ENCODE data around the gene SOCS6. TPM values are rescaled to one million over a fixed set of nuclear protein-coding genes. Genes with fewer than 3 reads are reported as not detected.

Gene SOCS6
- total and polyA plus RNA-seq, 2 experiments from 2014 or later, result 31.7 to 43.7 TPM

DNA sequence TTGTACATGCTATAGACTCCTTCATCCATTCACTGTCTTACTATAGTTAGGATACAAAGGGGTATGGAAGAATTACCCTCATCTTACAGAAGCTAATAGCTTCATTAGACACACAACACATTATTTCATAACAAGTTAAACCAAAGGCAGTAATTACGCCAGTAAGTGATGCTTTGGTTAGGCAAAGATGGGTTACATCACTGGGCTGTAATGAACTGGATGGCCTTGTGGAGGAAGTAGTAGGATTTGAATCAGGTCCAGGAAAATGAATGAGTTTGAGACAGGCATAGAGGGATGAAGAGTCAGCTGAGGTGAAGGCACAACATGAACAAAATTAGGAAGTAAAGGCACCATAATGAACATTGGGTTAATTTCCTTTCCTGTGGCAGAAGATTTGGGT is 80.1 kb downstream of the SOCS6 start:
- Histone ChIP-seq H3K9ac (no peak overlapping the region), H3K4me3 (no peak overlapping the region), H2AFZ (no peak overlapping the region), H3K4me2 (ENCODE audit: unreplicated experiment) (no peak overlapping the region), H3K27me3 (replicated peaks; ENCODE audit: insufficient read depth) (no peaks in the 10 kb centered on the region), H3K9me2 (ENCODE audit: insufficient read depth) (no peaks in the 10 kb centered on the region), H4K20me1 (ENCODE audit: insufficient read depth) (no peaks in the 10 kb centered on the region), H3K79me2 (ENCODE audit: insufficient read depth) (no peaks in the 10 kb centered on the region), H3K9me3 (ENCODE audit: low read depth) (no peaks in the 10 kb centered on the region), H3F3A (ENCODE audit: insufficient read depth) (peaks cover 43% of the 10 kb centered on the region), H3K27ac (no peak overlapping the region), H3K36me3 (ENCODE audit: low read depth) (no peaks in the 10 kb centered on the region), H3K4me1 (ENCODE audit: insufficient read depth) (peaks cover 69% of the 10 kb centered on the region)
- in situ Hi-C loops (cut with MboI), result no loop called here
- TF ChIP-seq EZH2phosphoT487 (IDR thresholded peaks at IDR 0.05; ENCODE audit: insufficient read depth, low read depth) (no peak), EZH2 (IDR thresholded peaks at IDR 0.05; ENCODE audit: insufficient read depth, poor library complexity, severe bottlenecking) (no peak)
- 76 to 98% methylated on average over 1 of the region's 1 CpG for WGBS, 2 experiments (ENCODE audit: low coverage in 1 of 2, low lambda C conversion rate in 2 of 2, missing lambda C conversion rate in 2 of 2)
- DNase-seq, result peak; percentile 52

DNA sequence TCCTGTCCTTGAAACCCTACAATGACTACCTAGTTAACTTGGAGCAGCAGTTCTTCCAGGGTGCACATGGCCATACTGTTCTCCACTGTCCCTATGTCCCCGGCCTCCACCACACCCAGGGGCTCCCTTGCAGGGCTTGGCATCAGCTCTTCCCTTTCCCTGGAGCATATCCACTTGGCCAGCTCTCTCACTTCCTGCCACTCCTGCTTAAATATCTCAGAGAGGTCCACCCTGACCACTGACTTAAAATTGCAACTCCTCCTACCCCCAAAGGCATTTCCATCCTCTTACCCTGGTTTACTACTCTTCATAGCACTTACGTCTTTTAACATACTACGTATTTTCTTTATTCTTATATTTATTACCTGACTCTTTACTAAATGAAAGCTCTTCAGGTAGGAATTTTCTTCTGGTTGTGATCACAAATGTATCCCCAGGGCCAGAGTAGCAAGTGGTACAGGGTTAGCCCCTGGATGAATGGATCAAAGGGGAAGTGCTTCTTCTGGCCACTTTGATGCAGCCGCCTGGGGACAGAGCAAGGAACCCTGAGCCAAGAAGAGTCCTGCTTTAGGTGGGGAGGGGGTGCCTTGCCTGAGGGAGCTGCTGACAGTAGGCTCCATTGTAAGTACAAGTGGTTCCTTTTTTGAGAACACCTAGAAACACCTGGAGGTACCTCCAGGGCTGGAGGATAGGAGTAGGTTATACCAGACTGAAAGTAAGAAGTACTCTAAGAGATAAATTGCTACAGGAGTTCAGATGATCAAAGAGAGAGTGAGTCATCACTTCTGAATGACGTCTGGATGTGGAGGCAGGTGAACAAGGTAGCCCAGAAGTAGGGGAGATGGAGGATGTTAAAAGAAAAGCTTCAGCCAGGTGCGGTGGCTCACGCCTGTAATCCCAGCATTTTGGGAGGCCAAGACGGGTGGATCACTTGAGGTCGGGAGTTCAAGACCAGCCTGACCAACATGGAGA is 82.2 kb downstream of the SOCS6 start:
- H3K9ac ChIP-seq, result no peak overlapping the region
- H3K36me3 ChIP-seq (ENCODE audit: low read depth), result no peaks in the 10 kb centered on the region
- no peak overlapping the region for H3K4me3 ChIP-seq
- no peaks in the 10 kb centered on the region for H3K79me2 ChIP-seq (ENCODE audit: insufficient read depth)
- peak overlapping the region; percentile 68 for H3K4me2 ChIP-seq (ENCODE audit: unreplicated experiment)
- no peak overlapping the region for H2AFZ ChIP-seq
- no peaks in the 10 kb centered on the region for H3K27me3 ChIP-seq (replicated peaks; ENCODE audit: insufficient read depth)
- no peak for DNase-seq
- TF ChIP-seq EZH2phosphoT487 (IDR thresholded peaks at IDR 0.05; ENCODE audit: insufficient read depth, low read depth), result no peak
- no peak for TF ChIP-seq EZH2 (IDR thresholded peaks at IDR 0.05; ENCODE audit: insufficient read depth, poor library complexity, severe bottlenecking)
- in situ Hi-C loops (cut with MboI), result no loop called here
- peaks cover 61% of the 10 kb centered on the region for H3K4me1 ChIP-seq (ENCODE audit: insufficient read depth)
- H3K9me3 ChIP-seq (ENCODE audit: low read depth), result no peaks in the 10 kb centered on the region
- H3K27ac ChIP-seq, result peak overlapping the region; percentile 95
- WGBS, 2 experiments (ENCODE audit: low coverage in 1 of 2, low lambda C conversion rate in 2 of 2, missing lambda C conversion rate in 2 of 2), result 86% methylated on average over 9 of the region's 9 CpGs
- no peaks in the 10 kb centered on the region for H3K9me2 ChIP-seq (ENCODE audit: insufficient read depth)
- peaks cover 45% of the 10 kb centered on the region for H3F3A ChIP-seq (ENCODE audit: insufficient read depth)
- H4K20me1 ChIP-seq (ENCODE audit: insufficient read depth), result no peaks in the 10 kb centered on the region

DNA sequence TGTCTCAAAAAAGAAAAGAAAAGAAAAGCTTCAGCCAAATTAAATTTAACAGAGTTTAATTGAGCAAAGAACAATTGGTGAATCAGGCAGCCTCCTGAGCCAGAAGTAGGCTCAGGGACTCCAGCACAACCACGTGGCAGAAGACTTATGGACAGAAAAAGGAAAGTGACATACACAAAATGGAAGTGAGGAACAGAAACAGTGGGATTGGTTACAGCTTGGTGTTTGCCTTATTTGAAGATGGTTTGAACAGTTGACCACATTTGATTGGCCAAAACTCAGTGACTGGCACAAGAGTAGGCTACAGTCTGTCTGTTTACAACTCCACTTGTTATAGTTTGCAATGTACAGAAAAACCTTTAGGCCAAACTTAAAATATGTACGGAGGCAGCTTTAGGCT is 83.1 kb downstream of the SOCS6 start:
- peak overlapping the region; percentile 95 for H3K27ac ChIP-seq
- 38 to 39% methylated on average over 2 of the region's 2 CpGs for WGBS, 2 experiments (ENCODE audit: low coverage in 1 of 2, low lambda C conversion rate in 2 of 2, missing lambda C conversion rate in 2 of 2)
- no peaks in the 10 kb centered on the region for H3K9me3 ChIP-seq (ENCODE audit: low read depth)
- peak overlapping the region; percentile 77; the same call in 1 of the 2 replicates for H3K9ac ChIP-seq
- H3K9me2 ChIP-seq (ENCODE audit: insufficient read depth), result no peaks in the 10 kb centered on the region
- H3K36me3 ChIP-seq (ENCODE audit: low read depth), result no peaks in the 10 kb centered on the region
- H3K4me1 ChIP-seq (ENCODE audit: insufficient read depth), result peaks cover 62% of the 10 kb centered on the region
- no peaks in the 10 kb centered on the region for H4K20me1 ChIP-seq (ENCODE audit: insufficient read depth)
- peak overlapping the region; percentile 68 for H3K4me2 ChIP-seq (ENCODE audit: unreplicated experiment)
- peaks cover 47% of the 10 kb centered on the region for H3F3A ChIP-seq (ENCODE audit: insufficient read depth)
- DNase-seq, result peak; percentile 32
- no peak for TF ChIP-seq EZH2 (IDR thresholded peaks at IDR 0.05; ENCODE audit: insufficient read depth, poor library complexity, severe bottlenecking)
- TF ChIP-seq EZH2phosphoT487 (IDR thresholded peaks at IDR 0.05; ENCODE audit: insufficient read depth, low read depth), result no peak
- H3K79me2 ChIP-seq (ENCODE audit: insufficient read depth), result no peaks in the 10 kb centered on the region
- H3K4me3 ChIP-seq, result no peak overlapping the region
- no peaks in the 10 kb centered on the region for H3K27me3 ChIP-seq (replicated peaks; ENCODE audit: insufficient read depth)
- peak overlapping the region; percentile 19; the same call in 1 of the 2 replicates for H2AFZ ChIP-seq
- in situ Hi-C loops (cut with MboI), result no loop called here

DNA sequence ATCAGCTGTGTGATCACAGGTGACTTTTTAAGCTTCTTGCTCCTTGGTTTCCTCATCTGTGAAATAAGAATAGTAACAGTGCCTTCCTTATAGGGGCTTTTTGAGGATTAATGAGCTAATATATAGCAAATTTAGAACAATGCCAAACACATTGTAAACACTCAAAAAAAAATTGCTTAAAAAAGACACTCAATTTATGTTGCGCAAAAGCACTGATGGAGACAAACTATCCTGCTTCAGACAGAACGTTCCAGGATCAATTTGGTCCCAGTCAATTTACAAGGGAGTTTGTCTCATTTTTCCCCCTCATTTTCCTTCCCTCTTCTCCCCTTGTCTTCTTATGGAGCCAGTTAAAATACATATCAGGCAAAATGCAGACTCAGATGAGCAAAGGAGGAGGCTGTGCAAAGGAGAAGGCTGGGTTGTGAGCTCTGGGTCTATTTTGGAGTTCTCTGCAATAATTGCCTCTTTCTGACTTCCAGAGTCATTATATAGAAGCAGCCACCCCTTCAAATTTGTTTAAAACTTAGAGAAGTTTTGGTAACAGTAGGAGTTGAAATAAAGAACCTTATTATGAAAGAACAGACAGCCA is 83.7 kb downstream of the SOCS6 start:
- H3K9me3 ChIP-seq (ENCODE audit: low read depth), result no peaks in the 10 kb centered on the region
- H3K4me1 ChIP-seq (ENCODE audit: insufficient read depth), result peaks cover 68% of the 10 kb centered on the region
- H3K9me2 ChIP-seq (ENCODE audit: insufficient read depth), result no peaks in the 10 kb centered on the region
- 0 out of 2 replicates have a peak overlapping the region, but pooled peaks have one; percentile 0 for H2AFZ ChIP-seq
- WGBS, 2 experiments (ENCODE audit: low coverage in 1 of 2, low lambda C conversion rate in 2 of 2, missing lambda C conversion rate in 2 of 2), result 61 to 65% methylated on average over 2 of the region's 2 CpGs
- H3K27me3 ChIP-seq (replicated peaks; ENCODE audit: insufficient read depth), result no peaks in the 10 kb centered on the region
- H3K4me2 ChIP-seq (ENCODE audit: unreplicated experiment), result peak overlapping the region; percentile 68
- H3K36me3 ChIP-seq (ENCODE audit: low read depth), result no peaks in the 10 kb centered on the region
- no peaks in the 10 kb centered on the region for H4K20me1 ChIP-seq (ENCODE audit: insufficient read depth)
- DNase-seq, result peak; percentile 30
- peak overlapping the region; percentile 77 for H3K9ac ChIP-seq
- H3F3A ChIP-seq (ENCODE audit: insufficient read depth), result peaks cover 52% of the 10 kb centered on the region
- peak overlapping the region; percentile 95 for H3K27ac ChIP-seq
- in situ Hi-C loops (cut with MboI), result no loop called here
- peak overlapping the region; percentile 22 for H3K4me3 ChIP-seq
- TF ChIP-seq EZH2 (IDR thresholded peaks at IDR 0.05; ENCODE audit: insufficient read depth, poor library complexity, severe bottlenecking) (no peak), EZH2phosphoT487 (IDR thresholded peaks at IDR 0.05; ENCODE audit: insufficient read depth, low read depth) (no peak)
- no peaks in the 10 kb centered on the region for H3K79me2 ChIP-seq (ENCODE audit: insufficient read depth)
